OCI-M1 (cell line): ENCODE data around the gene MOK.

Experiments
- DNase-seq: peaks from one replicate; lab custom pipeline; 2025; lab: John Stamatoyannopoulos, UW

The MOK gene

GRCh38 chr14:102203382-102203781 is 101.6 kb downstream of the MOK start:
- no peak for DNase-seq

- DNase-seq: no peak
Measured at GRCh38 chr14:102202944-102203343, 102.0 kb downstream of the MOK start.

- DNase-seq: no peak
Measured at GRCh38 chr14:102201776-102202175, 103.2 kb downstream of the MOK start.

GRCh38 chr14:102201353-102201738 is 103.6 kb downstream of the MOK start:
- DNase-seq: no peak

- no peak for DNase-seq
Measured at GRCh38 chr14:102200690-102201352, 104.1 kb downstream of the MOK start.

- no peak for DNase-seq
Measured at GRCh38 chr14:102197317-102197853, 107.6 kb downstream of the MOK start.

GRCh38 chr14:102196902-102197230 is 108.1 kb downstream of the MOK start:
- no peak for DNase-seq

- DNase-seq: no peak
Measured at GRCh38 chr14:102196039-102196901, 108.7 kb downstream of the MOK start.

- DNase-seq: no peak
Measured at GRCh38 chr14:102195446-102195845, 109.5 kb downstream of the MOK start.

GRCh38 chr14:102194856-102195255 is 110.1 kb downstream of the MOK start:
- no peak for DNase-seq

GRCh38 chr14:102192840-102193502 is 112.0 kb downstream of the MOK start:
- no peak for DNase-seq

- DNase-seq: no peak
Measured at GRCh38 chr14:102189874-102190273, 115.1 kb downstream of the MOK start.

- no peak for DNase-seq
Measured at GRCh38 chr14:102188187-102188586, 116.8 kb downstream of the MOK start.

- no peak for DNase-seq
Measured at GRCh38 chr14:102187568-102188001, 117.4 kb downstream of the MOK start.

- DNase-seq: no peak
Measured at GRCh38 chr14:102187044-102187443, 117.9 kb downstream of the MOK start.

- no peak for DNase-seq
Measured at GRCh38 chr14:102185360-102185759, 119.6 kb downstream of the MOK start.

GRCh38 chr14:102184316-102185035 is 120.5 kb downstream of the MOK start:
- no peak for DNase-seq

GRCh38 chr14:102183886-102184285 is 121.1 kb downstream of the MOK start:
- DNase-seq: no peak

- DNase-seq: no peak
Measured at GRCh38 chr14:102182936-102183619, 121.9 kb downstream of the MOK start.

GRCh38 chr14:102182190-102182589 is 122.8 kb downstream of the MOK start:
- DNase-seq: peak; percentile 38

GRCh38 chr14:102181187-102181586 is 123.8 kb downstream of the MOK start:
- no peak for DNase-seq
